Tibial artery (tissue), 4 donors: ENCODE measurements around the gene RDM1.
A peak's percentile ranks its signal among the peaks of the same experiment; 100 is the strongest.

Experiments
- DNase-seq, 2 donors: peaks; one replicate each; pipeline ENCODE4 v3.0.0-alpha.2; 2019
- H3K27ac ChIP-seq, 2 donors: fragments of 200-600 bp; sonication (generic) in 1 of 2; 1 replicate in 1 of 2; 2 replicates in 1 of 2; pipeline ENCODE4 v1.5.1; 2018 to 2019; ENCODE audit warnings: mild to moderate bottlenecking in 1 of 2
- H3K27me3 ChIP-seq, 2 donors: fragments of 200-600 bp; sonication (generic) in 1 of 2; one replicate each; pipeline versions ENCODE4 v1.5.1 to v1.6.0; 2016 to 2019
- H3K36me3 ChIP-seq, 3 donors: fragments of 200-600 bp; sonication (generic) in 2 of 3; one replicate each; pipeline ENCODE4 v1.5.1; 2016 to 2019; ENCODE audit warnings: mild to moderate bottlenecking in 2 of 3
- H3K4me1 ChIP-seq, 4 donors: fragments of 200-600 bp; sonication (generic) in 2 of 4; 1 replicate in 3 of 4; 2 replicates in 1 of 4; pipeline ENCODE4 v1.5.1; 2016 to 2019
- H3K4me3 ChIP-seq, 2 donors: fragments of 200-600 bp; sonication (generic) in 1 of 2; 1 replicate in 1 of 2; 2 replicates in 1 of 2; pipeline ENCODE4 v1.5.1; 2018 to 2019; ENCODE audit warnings: mild to moderate bottlenecking in 2 of 2
- H3K9me3 ChIP-seq, 3 donors: fragments of 200-600 bp; sonication (generic) in 1 of 3; one replicate each; pipeline ENCODE4 v1.5.1; 2016 to 2019
- intact Hi-C: fragments of 100-400 bp; cut with DNase I; formaldehyde crosslinking; loops from one replicate; pipeline ENCODE4 v1.15.0; 2023; ENCODE audit warnings: low total_unique reads
- TF ChIP-seq, protein P1 (sequence below), 2 experiments: fragments of 200-600 bp in 1 of 2; fragments of 450-650 bp in 1 of 2; IDR thresholded peaks; one replicate each; pipeline ENCODE4 v1.5.1; 2017 to 2019; ENCODE audit warnings: antibody characterized with exemption in 2 of 2, mild to moderate bottlenecking in 1 of 2, moderate library complexity in 1 of 2

Gene RDM1, protein sequence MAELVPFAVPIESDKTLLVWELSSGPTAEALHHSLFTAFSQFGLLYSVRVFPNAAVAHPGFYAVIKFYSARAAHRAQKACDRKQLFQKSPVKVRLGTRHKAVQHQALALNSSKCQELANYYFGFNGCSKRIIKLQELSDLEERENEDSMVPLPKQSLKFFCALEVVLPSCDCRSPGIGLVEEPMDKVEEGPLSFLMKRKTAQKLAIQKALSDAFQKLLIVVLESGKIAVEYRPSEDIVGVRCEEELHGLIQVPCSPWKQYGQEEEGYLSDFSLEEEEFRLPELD

DNA sequence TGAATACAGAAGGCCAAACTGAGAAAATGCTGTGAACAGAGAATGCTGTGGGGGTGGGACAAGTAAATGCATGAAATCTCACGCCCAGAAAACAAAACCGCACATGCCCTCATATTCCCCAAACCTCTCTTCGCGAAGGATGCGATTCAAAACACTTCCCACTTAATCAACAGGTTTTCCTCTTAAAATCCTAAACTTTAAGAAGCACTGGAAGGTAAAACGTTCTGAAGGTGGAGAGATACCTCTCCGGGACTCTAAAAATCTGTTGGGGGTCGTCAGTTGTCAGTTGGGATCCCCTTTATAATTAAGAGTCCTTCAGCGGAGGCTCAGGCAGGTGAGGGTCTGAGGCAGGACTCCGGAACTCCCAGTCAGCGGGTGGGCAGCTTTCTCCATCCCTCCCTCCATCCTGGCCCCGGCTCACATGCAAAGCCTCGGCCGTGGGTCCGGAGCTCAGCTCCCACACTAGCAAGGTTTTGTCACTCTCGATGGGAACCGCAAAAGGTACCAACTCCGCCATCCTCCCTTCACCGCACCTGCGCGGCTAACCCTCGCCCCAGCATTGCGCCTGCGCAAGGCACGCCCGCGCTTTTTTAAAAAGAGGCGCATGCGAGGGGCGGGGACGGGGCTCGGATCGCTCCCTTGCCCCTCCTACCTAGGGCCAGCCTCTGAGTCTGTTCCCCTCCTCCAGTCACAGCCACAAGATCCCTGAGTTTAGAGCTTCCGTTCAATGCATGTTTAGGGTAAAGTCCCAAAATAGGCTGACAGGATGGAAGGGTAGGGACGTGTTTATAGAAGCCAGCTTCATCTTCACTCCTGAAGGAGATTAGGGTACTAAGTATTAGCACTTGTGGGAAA, at the start of gene RDM1:
TSS of gene RDM1 (minus strand) at position 563 of the 855 bp plus-strand sequence. CDS start at position 517, 46 bp downstream.
- no peak within 1 kb of the TSS for H3K27ac ChIP-seq
- peak within 1 kb of the TSS; percentile 26 to 51 for H3K4me3 ChIP-seq
- peak; percentile 28 to 72 for DNase-seq
- no peaks in the 10 kb centered on the region for H3K9me3 ChIP-seq
- no peaks in the 10 kb centered on the region for H3K36me3 ChIP-seq
- peaks cover 4 to 31% (median 25%) of the 10 kb centered on the region in 4 donors for H3K4me1 ChIP-seq
- intact Hi-C loops, result no loop called here
- TF ChIP-seq, protein P1, sequence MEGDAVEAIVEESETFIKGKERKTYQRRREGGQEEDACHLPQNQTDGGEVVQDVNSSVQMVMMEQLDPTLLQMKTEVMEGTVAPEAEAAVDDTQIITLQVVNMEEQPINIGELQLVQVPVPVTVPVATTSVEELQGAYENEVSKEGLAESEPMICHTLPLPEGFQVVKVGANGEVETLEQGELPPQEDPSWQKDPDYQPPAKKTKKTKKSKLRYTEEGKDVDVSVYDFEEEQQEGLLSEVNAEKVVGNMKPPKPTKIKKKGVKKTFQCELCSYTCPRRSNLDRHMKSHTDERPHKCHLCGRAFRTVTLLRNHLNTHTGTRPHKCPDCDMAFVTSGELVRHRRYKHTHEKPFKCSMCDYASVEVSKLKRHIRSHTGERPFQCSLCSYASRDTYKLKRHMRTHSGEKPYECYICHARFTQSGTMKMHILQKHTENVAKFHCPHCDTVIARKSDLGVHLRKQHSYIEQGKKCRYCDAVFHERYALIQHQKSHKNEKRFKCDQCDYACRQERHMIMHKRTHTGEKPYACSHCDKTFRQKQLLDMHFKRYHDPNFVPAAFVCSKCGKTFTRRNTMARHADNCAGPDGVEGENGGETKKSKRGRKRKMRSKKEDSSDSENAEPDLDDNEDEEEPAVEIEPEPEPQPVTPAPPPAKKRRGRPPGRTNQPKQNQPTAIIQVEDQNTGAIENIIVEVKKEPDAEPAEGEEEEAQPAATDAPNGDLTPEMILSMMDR (IDR thresholded peaks at IDR 0.05), result no peak
- no peaks in the 10 kb centered on the region for H3K27me3 ChIP-seq

DNA sequence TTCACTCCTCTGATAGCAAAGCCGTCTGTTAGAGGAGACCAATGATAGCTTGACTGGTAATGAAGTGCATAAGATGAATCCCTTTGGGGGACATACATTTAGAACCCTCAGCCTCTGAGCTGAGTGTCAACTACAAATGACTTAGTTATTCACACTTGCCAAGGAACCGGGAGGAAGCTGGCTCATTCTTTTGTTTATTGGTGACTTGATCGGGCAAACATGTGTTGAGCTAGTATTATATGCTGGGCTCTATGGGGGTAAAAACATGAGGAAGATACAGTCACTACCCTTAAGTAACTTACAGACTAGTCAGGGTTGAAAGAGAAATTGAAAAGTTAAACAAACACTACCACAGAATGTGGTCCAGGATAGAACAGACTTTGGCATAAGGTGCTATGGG, 47.8 kb upstream of the RDM1 start:
- Histone ChIP-seq H3K27me3 (peaks cover 0 to 14% of the 10 kb centered on the region in 2 donors), H3K4me1 (no peaks in the 10 kb centered on the region), H3K9me3 (no peaks in the 10 kb centered on the region), H3K4me3 (no peak overlapping the region), H3K36me3 (no peaks in the 10 kb centered on the region), H3K27ac (no peak overlapping the region)
- TF ChIP-seq, protein P1 (IDR thresholded peaks at IDR 0.05), result no peak
- intact Hi-C loops, result loop anchor here (10.0 kb wide), 1 partner anchor 496 kb away; no protein-coding TSS in a partner anchor
- DNase-seq, result no peak

DNA sequence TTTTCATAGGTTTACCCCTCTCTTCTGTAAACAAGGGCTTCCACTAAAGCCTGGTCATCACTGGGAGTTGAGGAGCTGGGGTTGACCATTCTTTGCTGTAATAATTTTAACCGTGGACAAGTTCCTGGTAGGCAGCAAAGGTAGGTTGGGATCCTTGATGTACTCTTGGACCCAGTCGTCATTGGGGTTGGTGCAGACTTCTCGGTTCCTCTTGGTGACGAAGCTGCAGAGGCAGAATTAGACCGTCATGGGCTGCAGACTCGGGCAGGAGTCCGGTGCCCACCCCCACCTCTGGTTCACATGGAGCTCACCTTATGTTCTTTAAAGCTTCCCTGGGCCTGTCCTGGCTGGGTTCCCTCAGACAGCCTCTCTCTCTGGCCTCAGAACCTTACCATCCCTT, 46.9 kb upstream of the RDM1 start:
- intact Hi-C loops, result loop anchor here (10.0 kb wide), 1 partner anchor 497 kb away; no protein-coding TSS in a partner anchor
- H3K4me3 ChIP-seq, result no peak overlapping the region
- DNase-seq, result no peak
- no peak overlapping the region for H3K27ac ChIP-seq
- H3K27me3 ChIP-seq, result peaks cover 0 to 14% of the 10 kb centered on the region in 2 donors
- H3K4me1 ChIP-seq, result no peaks in the 10 kb centered on the region
- H3K9me3 ChIP-seq, result no peaks in the 10 kb centered on the region
- TF ChIP-seq, protein P1 (IDR thresholded peaks at IDR 0.05), result no peak
- no peaks in the 10 kb centered on the region for H3K36me3 ChIP-seq

DNA sequence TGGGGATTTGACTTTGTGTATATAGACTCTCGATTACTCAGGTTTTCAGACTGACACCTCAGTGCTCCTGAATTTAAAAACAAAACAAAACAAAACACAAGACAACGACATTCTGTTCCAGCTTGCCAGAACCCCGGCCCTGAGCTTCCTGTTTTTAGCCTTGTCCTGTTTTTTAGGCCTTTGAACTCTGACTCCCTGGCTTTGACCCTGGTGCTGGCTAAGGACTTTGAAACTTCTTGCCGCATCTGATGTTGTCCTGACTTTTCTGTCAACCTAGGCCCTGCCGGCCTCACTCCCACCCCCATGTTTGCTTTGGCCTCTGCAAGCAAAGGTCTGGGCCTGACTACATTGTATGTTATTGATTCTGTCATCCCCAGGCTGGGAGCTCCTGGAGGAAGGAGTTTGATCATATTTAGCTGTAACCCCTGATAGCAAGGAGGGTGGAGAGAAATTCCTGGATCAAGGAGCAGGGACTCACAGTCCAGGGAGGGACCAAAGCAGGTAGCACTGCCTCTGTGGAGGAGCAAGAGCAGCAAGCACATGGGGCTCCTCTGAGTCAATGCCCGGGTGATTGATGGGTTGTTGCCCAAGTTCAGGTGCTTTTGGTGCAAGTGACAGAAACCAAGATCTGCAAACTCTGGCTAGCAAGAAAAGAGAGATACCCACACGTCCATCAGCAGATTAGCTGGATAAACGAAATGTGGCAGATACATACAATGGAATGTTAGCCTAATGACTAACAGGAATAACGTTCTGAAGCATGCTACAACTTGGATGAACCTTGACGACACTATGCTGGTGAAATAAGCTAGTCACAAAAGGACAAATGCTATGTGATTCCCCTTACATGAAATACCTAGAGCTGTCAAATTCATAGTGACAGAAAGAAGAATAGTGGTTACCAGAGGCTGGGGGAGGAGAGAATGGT, 43.0 kb upstream of the RDM1 start:
- Histone ChIP-seq H3K27me3 (peaks cover 0 to 7% of the 10 kb centered on the region in 2 donors), H3K36me3 (no peaks in the 10 kb centered on the region), H3K4me1 (no peaks in the 10 kb centered on the region), H3K9me3 (no peaks in the 10 kb centered on the region), H3K4me3 (no peak overlapping the region), H3K27ac (no peak overlapping the region)
- intact Hi-C loops, result loop anchor here (10.0 kb wide), 1 partner anchor 501 kb away; no protein-coding TSS in a partner anchor
- peak in 1 of 2 donors; percentile 25 for DNase-seq
- TF ChIP-seq, protein P1 (IDR thresholded peaks at IDR 0.05), result no peak

DNA sequence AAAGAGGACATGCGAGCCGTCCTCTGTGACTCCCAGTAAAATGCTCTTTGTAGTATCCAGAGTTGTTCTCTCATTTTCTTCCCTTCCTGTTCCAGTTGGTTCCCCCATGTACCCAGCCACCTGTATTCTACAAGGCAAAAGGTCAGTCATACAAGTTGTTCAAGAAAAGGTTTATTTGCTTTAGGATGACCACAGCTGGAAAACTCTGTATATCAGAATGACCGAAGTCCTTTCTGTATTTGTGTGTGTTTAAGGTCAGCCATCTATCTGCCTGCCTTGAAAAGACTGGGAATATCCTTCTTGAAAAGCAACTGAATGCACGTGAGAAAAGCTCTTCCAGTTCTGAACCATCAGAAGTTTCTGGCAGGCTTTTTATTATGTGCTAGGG, 42.4 kb upstream of the RDM1 start:
- Histone ChIP-seq H3K27ac (no peak overlapping the region), H3K9me3 (no peaks in the 10 kb centered on the region), H3K27me3 (peaks cover 0 to 4% of the 10 kb centered on the region in 2 donors), H3K4me1 (no peaks in the 10 kb centered on the region), H3K4me3 (no peak overlapping the region), H3K36me3 (no peaks in the 10 kb centered on the region)
- TF ChIP-seq, protein P1 (IDR thresholded peaks at IDR 0.05), result no peak
- intact Hi-C loops, result loop anchor here (10.0 kb wide), 1 partner anchor 502 kb away; no protein-coding TSS in a partner anchor
- DNase-seq, result no peak
